ENCODE data around the gene PIK3R3. TPM values are rescaled to one million over a fixed set of nuclear protein-coding genes. Genes with fewer than 3 reads are reported as not detected.

PIK3R3 gene
- total RNA-seq, 1 experiment from 2014 or later = 36.3 TPM

DNA sequence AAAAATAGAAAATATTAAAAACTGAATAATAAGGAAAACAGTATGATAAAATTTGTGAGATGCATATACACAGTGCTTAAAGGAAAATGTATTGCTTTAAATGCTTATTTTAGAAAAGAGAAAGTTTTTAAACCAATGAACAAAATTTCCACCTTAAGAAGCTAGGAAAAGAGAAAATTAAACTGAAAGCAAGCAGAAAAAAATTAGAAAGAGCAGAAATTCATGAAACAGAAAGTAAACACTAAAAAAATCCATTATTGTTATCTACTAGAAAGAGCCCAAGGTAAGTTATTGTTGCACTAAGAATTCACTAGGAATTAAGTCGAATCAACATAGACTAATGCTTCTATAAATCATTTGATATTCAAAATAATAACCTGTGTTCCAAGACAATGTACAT, 67.7 kb downstream of the PIK3R3 start:
- Histone ChIP-seq H3K4me3 (ENCODE audit: low read depth in 2 of 2, low read length in 2 of 2) (no peak overlapping the region), H3K36me3 (ENCODE audit: control insufficient read depth, insufficient read depth, low read length) (peaks cover 7% of the 10 kb centered on the region), H3K9me3 (ENCODE audit: control insufficient read depth, insufficient read depth, low read depth, low read length) (no peaks in the 10 kb centered on the region), H3K27me3 (ENCODE audit: control insufficient read depth, insufficient read depth, low read length) (no peaks in the 10 kb centered on the region), H3K4me1 (ENCODE audit: control insufficient read depth, insufficient read depth, low read length) (no peaks in the 10 kb centered on the region), H3K27ac (ENCODE audit: low read length) (no peak overlapping the region)
- BruUV-seq (replicated peaks) = no TSS peak
- in situ Hi-C loops (cut with HindIII; ENCODE audit: low pct_unique_long_range_greater_than_20kb, low sequenced_read_pairs) = no loop called here
- ChIA-PET CTCF (no interaction called here), POLR2A (interaction anchor here (0.7 to 0.9 kb wide), 2 partner anchors 10 to 40 kb away, joined by 3 to 6 read pairs; no protein-coding TSS in a partner anchor)
- TF ChIP-seq SIN3A (IDR thresholded peaks at IDR 0.05; ENCODE audit: borderline replicate concordance, insufficient read depth, low read depth, low read length) = no peak
- TF ChIP-seq, protein P1, sequence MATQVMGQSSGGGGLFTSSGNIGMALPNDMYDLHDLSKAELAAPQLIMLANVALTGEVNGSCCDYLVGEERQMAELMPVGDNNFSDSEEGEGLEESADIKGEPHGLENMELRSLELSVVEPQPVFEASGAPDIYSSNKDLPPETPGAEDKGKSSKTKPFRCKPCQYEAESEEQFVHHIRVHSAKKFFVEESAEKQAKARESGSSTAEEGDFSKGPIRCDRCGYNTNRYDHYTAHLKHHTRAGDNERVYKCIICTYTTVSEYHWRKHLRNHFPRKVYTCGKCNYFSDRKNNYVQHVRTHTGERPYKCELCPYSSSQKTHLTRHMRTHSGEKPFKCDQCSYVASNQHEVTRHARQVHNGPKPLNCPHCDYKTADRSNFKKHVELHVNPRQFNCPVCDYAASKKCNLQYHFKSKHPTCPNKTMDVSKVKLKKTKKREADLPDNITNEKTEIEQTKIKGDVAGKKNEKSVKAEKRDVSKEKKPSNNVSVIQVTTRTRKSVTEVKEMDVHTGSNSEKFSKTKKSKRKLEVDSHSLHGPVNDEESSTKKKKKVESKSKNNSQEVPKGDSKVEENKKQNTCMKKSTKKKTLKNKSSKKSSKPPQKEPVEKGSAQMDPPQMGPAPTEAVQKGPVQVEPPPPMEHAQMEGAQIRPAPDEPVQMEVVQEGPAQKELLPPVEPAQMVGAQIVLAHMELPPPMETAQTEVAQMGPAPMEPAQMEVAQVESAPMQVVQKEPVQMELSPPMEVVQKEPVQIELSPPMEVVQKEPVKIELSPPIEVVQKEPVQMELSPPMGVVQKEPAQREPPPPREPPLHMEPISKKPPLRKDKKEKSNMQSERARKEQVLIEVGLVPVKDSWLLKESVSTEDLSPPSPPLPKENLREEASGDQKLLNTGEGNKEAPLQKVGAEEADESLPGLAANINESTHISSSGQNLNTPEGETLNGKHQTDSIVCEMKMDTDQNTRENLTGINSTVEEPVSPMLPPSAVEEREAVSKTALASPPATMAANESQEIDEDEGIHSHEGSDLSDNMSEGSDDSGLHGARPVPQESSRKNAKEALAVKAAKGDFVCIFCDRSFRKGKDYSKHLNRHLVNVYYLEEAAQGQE (IDR thresholded peaks at IDR 0.05; ENCODE audit: insufficient read depth in 1 of 2, low read depth in 2 of 2, low read length in 1 of 2) = no peak
- TF ChIP-seq TCF7L2 (IDR thresholded peaks at IDR 0.05; ENCODE audit: low read depth, low read length) = no peak
- TF ChIP-seq, protein P2, sequence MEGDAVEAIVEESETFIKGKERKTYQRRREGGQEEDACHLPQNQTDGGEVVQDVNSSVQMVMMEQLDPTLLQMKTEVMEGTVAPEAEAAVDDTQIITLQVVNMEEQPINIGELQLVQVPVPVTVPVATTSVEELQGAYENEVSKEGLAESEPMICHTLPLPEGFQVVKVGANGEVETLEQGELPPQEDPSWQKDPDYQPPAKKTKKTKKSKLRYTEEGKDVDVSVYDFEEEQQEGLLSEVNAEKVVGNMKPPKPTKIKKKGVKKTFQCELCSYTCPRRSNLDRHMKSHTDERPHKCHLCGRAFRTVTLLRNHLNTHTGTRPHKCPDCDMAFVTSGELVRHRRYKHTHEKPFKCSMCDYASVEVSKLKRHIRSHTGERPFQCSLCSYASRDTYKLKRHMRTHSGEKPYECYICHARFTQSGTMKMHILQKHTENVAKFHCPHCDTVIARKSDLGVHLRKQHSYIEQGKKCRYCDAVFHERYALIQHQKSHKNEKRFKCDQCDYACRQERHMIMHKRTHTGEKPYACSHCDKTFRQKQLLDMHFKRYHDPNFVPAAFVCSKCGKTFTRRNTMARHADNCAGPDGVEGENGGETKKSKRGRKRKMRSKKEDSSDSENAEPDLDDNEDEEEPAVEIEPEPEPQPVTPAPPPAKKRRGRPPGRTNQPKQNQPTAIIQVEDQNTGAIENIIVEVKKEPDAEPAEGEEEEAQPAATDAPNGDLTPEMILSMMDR (IDR thresholded peaks at IDR 0.05) = no peak
- no peak for TF ChIP-seq POLR2AphosphoS5 (IDR thresholded peaks at IDR 0.05; ENCODE audit: low read depth, low read length)
- ATAC-seq (no peak), DNase-seq (ENCODE audit: low read depth, low spot score) (no peak)
- intact Hi-C loops (cut with micrococcal nuclease; ENCODE audit: unreplicated experiment) = no loop called here

DNA sequence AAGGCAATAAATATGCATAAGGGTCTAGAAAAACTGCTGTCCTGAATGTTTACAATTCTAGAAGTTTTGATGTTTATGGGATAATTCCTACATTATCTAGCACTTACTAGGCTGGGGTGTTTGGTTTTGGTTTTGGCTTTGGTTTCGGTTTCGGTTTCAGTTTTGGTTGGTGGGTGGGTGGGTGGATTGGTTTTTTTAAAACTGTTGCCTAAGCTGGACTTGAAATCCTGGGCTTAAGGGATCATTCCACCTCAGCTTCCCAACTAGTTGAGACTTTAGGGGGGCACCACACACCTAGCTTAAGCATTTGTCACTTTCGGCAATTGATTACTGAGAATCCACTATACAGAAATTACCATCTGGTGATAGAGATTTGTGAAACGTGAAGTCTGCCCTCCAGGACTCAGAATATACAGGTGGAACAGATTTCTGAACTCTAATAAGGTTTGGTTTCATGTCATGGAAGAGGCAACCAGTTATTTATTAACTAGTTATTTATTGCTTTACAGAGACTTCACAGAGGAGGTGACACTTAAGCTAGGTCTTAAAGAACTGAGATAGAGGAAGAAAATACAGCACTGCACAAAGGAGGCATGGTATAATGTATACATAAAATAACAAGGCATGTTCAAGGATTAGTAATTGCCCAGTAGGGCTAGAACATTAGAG, 69.6 kb downstream of the PIK3R3 start:
- in situ Hi-C loops (cut with HindIII; ENCODE audit: low pct_unique_long_range_greater_than_20kb, low sequenced_read_pairs) = no loop called here
- DNase-seq (ENCODE audit: low read depth, low spot score) = no peak

More for the DNA sequence above, 69.6 kb downstream of the PIK3R3 start:
- TF ChIP-seq TCF7L2 (IDR thresholded peaks at IDR 0.05; ENCODE audit: low read depth, low read length) = no peak
- no peak for TF ChIP-seq POLR2AphosphoS5 (IDR thresholded peaks at IDR 0.05; ENCODE audit: low read depth, low read length)
- TF ChIP-seq, protein P1 (IDR thresholded peaks at IDR 0.05; ENCODE audit: insufficient read depth in 1 of 2, low read depth in 2 of 2, low read length in 1 of 2) = no peak
- TF ChIP-seq, protein P2 (IDR thresholded peaks at IDR 0.05) = no peak
- TF ChIP-seq SIN3A (IDR thresholded peaks at IDR 0.05; ENCODE audit: borderline replicate concordance, insufficient read depth, low read depth, low read length) = no peak
- intact Hi-C loops (cut with micrococcal nuclease; ENCODE audit: unreplicated experiment) = no loop called here
- Histone ChIP-seq H3K4me3 (ENCODE audit: low read depth in 2 of 2, low read length in 2 of 2) (peak overlapping the region; percentile 19 to 37), H3K27ac (ENCODE audit: low read length) (peak overlapping the region; percentile 30; the same call in 1 of the 2 replicates), H3K4me1 (ENCODE audit: control insufficient read depth, insufficient read depth, low read length) (no peaks in the 10 kb centered on the region), H3K36me3 (ENCODE audit: control insufficient read depth, insufficient read depth, low read length) (peaks cover 7% of the 10 kb centered on the region), H3K27me3 (ENCODE audit: control insufficient read depth, insufficient read depth, low read length) (no peaks in the 10 kb centered on the region), H3K9me3 (ENCODE audit: control insufficient read depth, insufficient read depth, low read depth, low read length) (no peaks in the 10 kb centered on the region)
- no peak for ATAC-seq
- BruUV-seq (replicated peaks) = no TSS peak
- POLR2A ChIA-PET = no interaction called here
- CTCF ChIA-PET = no interaction called here

Measured in Panc1 (cell line).